Measurements from ENCODE around the gene PRDM11. TPM values are rescaled to one million over a fixed set of nuclear protein-coding genes. Genes with fewer than 3 reads are reported as not detected.
A peak's percentile ranks its signal among the peaks of the same experiment; 100 is the strongest.

Gene PRDM11
- total RNA-seq, 4 donors from 2014 or later: 29.5 to 43.2 (median 33.5) TPM

- no peak for TF ChIP-seq POLR2AphosphoS5 (IDR thresholded peaks at IDR 0.05)
- intact Hi-C loops (cut with DNase I): no loop called here
- no peak overlapping the region for H3K27ac ChIP-seq (replicated peaks in 1 of 4)
- H3K27me3 ChIP-seq: peaks cover 0 to 9% (median 0%) of the 10 kb centered on the region in 4 donors
- H3K4me3 ChIP-seq: no peak overlapping the region
- 88% methylated on average over 2 of the region's 2 CpGs for WGBS
- H3K9me3 ChIP-seq: no peaks in the 10 kb centered on the region
- no peaks in the 10 kb centered on the region for H3K36me3 ChIP-seq
- peak; percentile 34 for DNase-seq (ENCODE audit: extremely low spot score)
- H3K4me1 ChIP-seq: no peaks in the 10 kb centered on the region
Measured at GRCh38 chr11:45133878-45134277, 12.6 kb upstream of the PRDM11 start.

DNA sequence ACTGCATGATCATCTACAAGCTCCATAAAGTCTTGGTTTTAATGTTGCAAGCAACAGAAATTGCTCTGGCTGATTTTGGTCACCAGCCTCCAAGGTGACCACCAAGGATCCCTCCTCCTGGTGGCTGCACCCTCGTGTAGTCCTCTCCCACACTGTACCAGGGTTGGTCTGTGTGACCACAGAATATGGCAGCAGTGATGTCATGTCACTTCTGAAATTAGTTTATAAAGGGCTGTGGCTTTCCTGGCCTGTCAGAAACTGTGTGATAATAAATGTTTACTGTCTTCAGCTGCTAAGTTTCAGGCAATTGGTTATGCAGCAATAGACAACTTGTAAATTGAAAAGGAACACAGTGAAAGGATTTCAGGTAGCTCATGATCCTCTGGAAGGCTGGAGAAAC, 5.3 kb upstream of the PRDM11 start:
- TF ChIP-seq POLR2AphosphoS5 (IDR thresholded peaks at IDR 0.05) (no peak), CTCF (IDR thresholded peaks at IDR 0.05) (no peak), EP300 (IDR thresholded peaks at IDR 0.05) (no peak), POLR2A (IDR thresholded peaks at IDR 0.05; ENCODE audit: low read depth) (no peak)
- Histone ChIP-seq H3K36me3 (no peaks in the 10 kb centered on the region), H3K9me3 (no peaks in the 10 kb centered on the region), H3K27me3 (no peaks in the 10 kb centered on the region), H3K4me1 (peaks cover 10 to 12% (median 12%) of the 10 kb centered on the region in 4 donors), H3K4me3 (no peak overlapping the region), H3K27ac (replicated peaks in 1 of 4) (no peak overlapping the region)
- 67% methylated on average over 1 of the region's 1 CpG for WGBS
- intact Hi-C loops (cut with DNase I): no loop called here
- DNase-seq (ENCODE audit: extremely low spot score): peak; percentile 89

DNA sequence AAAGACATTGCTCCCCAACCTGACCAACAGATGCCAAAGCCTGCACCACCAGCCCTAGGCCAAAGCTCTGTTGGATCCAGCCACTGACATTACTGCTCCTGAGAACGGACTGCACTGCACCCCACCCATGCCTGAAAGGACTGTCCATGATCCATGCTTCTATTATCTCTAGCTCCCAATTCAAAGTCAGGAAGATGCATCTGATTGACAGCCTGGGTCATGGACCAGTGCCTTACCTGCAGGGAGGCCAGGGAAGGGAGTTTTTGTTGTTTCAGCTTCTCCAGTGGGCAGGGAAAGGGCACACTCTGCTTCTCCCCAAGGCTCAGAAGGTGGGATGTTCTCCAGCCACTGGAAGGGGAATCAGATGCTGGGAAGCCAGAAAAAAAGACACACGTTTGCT, 4.8 kb upstream of the PRDM11 start:
- Histone ChIP-seq H3K27ac (replicated peaks in 1 of 4) (no peak overlapping the region), H3K27me3 (no peaks in the 10 kb centered on the region), H3K4me1 (peaks cover 10 to 12% (median 12%) of the 10 kb centered on the region in 4 donors), H3K9me3 (no peaks in the 10 kb centered on the region), H3K36me3 (no peaks in the 10 kb centered on the region), H3K4me3 (no peak overlapping the region)
- TF ChIP-seq EP300 (IDR thresholded peaks at IDR 0.05) (no peak), POLR2AphosphoS5 (IDR thresholded peaks at IDR 0.05) (no peak), POLR2A (IDR thresholded peaks at IDR 0.05; ENCODE audit: low read depth) (no peak), CTCF (IDR thresholded peaks at IDR 0.05) (no peak)
- WGBS: 73% methylated on average over 2 of the region's 2 CpGs
- intact Hi-C loops (cut with DNase I): no loop called here
- peak; percentile 88 for DNase-seq (ENCODE audit: extremely low spot score)

GRCh38 chr11:45142241-45143055, 4.0 kb upstream of the PRDM11 start:
- TF ChIP-seq EP300 (IDR thresholded peaks at IDR 0.05): no peak
- 62% methylated on average over 4 of the region's 4 CpGs for WGBS
- intact Hi-C loops (cut with DNase I): no loop called here
- Histone ChIP-seq H3K9me3 (no peaks in the 10 kb centered on the region), H3K4me1 (peaks cover 10 to 13% (median 12%) of the 10 kb centered on the region in 4 donors), H3K36me3 (no peaks in the 10 kb centered on the region), H3K4me3 (no peak overlapping the region), H3K27ac (replicated peaks in 1 of 4) (no peak overlapping the region), H3K27me3 (no peaks in the 10 kb centered on the region)
- DNase-seq (ENCODE audit: extremely low spot score): peak; percentile 64

GRCh38 chr11:45143494-45143893, 2.9 kb upstream of the PRDM11 start:
- no peak for TF ChIP-seq POLR2A (IDR thresholded peaks at IDR 0.05; ENCODE audit: low read depth)
- TF ChIP-seq EP300 (IDR thresholded peaks at IDR 0.05): no peak
- no peak for TF ChIP-seq CTCF (IDR thresholded peaks at IDR 0.05)
- TF ChIP-seq POLR2AphosphoS5 (IDR thresholded peaks at IDR 0.05): no peak
- no peak overlapping the region for H3K4me3 ChIP-seq
- no peak overlapping the region for H3K27ac ChIP-seq (replicated peaks in 1 of 4)
- no peaks in the 10 kb centered on the region for H3K36me3 ChIP-seq
- H3K4me1 ChIP-seq: peaks cover 14 to 23% (median 23%) of the 10 kb centered on the region in 4 donors
- intact Hi-C loops (cut with DNase I): no loop called here
- no peaks in the 10 kb centered on the region for H3K9me3 ChIP-seq
- WGBS: 96% methylated on average over 2 of the region's 2 CpGs
- peak; percentile 47 for DNase-seq (ENCODE audit: extremely low spot score)
- H3K27me3 ChIP-seq: no peaks in the 10 kb centered on the region
